ENCODE measurements around the gene COA5.

GRCh38 chr2:98561018-98561417 lies 47.3 kb downstream of the COA5 start:
- TF ChIP-seq CTCF (IDR thresholded peaks at IDR 0.05; ENCODE audit: low read depth, low read length): no peak
- TF ChIP-seq POLR2A (IDR thresholded peaks at IDR 0.05; ENCODE audit: extremely low read depth, insufficient read length): no peak
- no peak for TF ChIP-seq MAX (IDR thresholded peaks at IDR 0.05; ENCODE audit: low read depth, low read length)
- no peak for TF ChIP-seq MYC (IDR thresholded peaks at IDR 0.05; ENCODE audit: low read depth, low read length)
